Gastroesophageal sphincter (tissue), 4 donors: ENCODE measurements around the gene TLE7. TPM values are rescaled to one million over a fixed set of nuclear protein-coding genes. Genes with fewer than 3 reads are reported as not detected.

Source experiments
- ATAC-seq: fragments of 150-250 bp; one replicate; pipeline ENCODE4 v1.9.1; 2016; ENCODE audit warnings: mild to moderate bottlenecking, moderate library complexity
- H3K27ac ChIP-seq, 4 donors: fragments of 200-600 bp; sonication (generic) in 3 of 4; 1 replicate in 3 of 4; 2 replicates in 1 of 4; pipeline ENCODE4 v1.5.1; 2016 to 2019
- H3K27me3 ChIP-seq: fragments of 200-600 bp; sonication (generic); one replicate; pipeline ENCODE4 v1.5.1; 2019
- H3K36me3 ChIP-seq, 2 donors: fragments of 200-600 bp; sonication (generic); one replicate each; pipeline ENCODE4 v1.5.1; 2019; ENCODE audit warnings: control low read depth in 1 of 2
- H3K4me1 ChIP-seq, 3 donors: fragments of 200-600 bp; sonication (generic); 1 replicate in 2 of 3; 2 replicates in 1 of 3; pipeline ENCODE4 v1.5.1; 2016 to 2019; ENCODE audit warnings: control low read depth in 2 of 3
- H3K4me3 ChIP-seq, 2 donors: fragments of 200-600 bp; sonication (generic); one replicate each; pipeline ENCODE4 v1.5.1; 2019; ENCODE audit warnings: mild to moderate bottlenecking in 1 of 2, moderate library complexity in 1 of 2
- H3K9me3 ChIP-seq, 3 donors: fragments of 200-600 bp; sonication (generic); one replicate each; pipeline ENCODE4 v1.5.1; 2017 to 2019; ENCODE audit warnings: control low read depth in 2 of 3
- EP300 ChIP-seq: sonication (generic); formaldehyde crosslinking; IDR thresholded peaks from one replicate; pipeline ENCODE4 v1.6.1; 2017; ENCODE audit warnings: antibody characterized with exemption, mild to moderate bottlenecking
- POLR2A ChIP-seq, 2 donors: fragments of 450-650 bp; IDR thresholded peaks; one replicate each; pipeline ENCODE4 v1.6.1; 2017; ENCODE audit warnings: antibody characterized with exemption in 2 of 2, mild to moderate bottlenecking in 2 of 2, moderate library complexity in 1 of 2
- POLR2AphosphoS5 ChIP-seq: sonication (generic); formaldehyde crosslinking; IDR thresholded peaks from one replicate; pipeline ENCODE4 v1.6.1; 2017; ENCODE audit warnings: antibody characterized with exemption
- WGBS, 2 donors: methylation state at CpG; one replicate each; pipeline ENCODE4 v1.1.5; 2018; ENCODE audit warnings: low coverage in 1 of 2; 5-methylcytosine and 5-hydroxymethylcytosine counted together
- total RNA-seq, 4 donors: library from RNA; depleted of rRNA; stranded (reverse); fragments of >200 nt; gene quantifications; one replicate each; pipeline ENCODE4 v1.1.0, GENCODE V29; 2016
- TF ChIP-seq, protein P1 (sequence below), 4 experiments: fragments of 200-600 bp in 2 of 4; fragments of 450-650 bp in 2 of 4; sonication (generic) in 1 of 4; IDR thresholded peaks; one replicate each; pipeline ENCODE4 v1.5.1; 2017 to 2019; ENCODE audit warnings: antibody characterized with exemption in 4 of 4, mild to moderate bottlenecking in 2 of 4, moderate library complexity in 2 of 4

Gene TLE7
- total RNA-seq, 4 donors from 2014 or later: not detected

DNA sequence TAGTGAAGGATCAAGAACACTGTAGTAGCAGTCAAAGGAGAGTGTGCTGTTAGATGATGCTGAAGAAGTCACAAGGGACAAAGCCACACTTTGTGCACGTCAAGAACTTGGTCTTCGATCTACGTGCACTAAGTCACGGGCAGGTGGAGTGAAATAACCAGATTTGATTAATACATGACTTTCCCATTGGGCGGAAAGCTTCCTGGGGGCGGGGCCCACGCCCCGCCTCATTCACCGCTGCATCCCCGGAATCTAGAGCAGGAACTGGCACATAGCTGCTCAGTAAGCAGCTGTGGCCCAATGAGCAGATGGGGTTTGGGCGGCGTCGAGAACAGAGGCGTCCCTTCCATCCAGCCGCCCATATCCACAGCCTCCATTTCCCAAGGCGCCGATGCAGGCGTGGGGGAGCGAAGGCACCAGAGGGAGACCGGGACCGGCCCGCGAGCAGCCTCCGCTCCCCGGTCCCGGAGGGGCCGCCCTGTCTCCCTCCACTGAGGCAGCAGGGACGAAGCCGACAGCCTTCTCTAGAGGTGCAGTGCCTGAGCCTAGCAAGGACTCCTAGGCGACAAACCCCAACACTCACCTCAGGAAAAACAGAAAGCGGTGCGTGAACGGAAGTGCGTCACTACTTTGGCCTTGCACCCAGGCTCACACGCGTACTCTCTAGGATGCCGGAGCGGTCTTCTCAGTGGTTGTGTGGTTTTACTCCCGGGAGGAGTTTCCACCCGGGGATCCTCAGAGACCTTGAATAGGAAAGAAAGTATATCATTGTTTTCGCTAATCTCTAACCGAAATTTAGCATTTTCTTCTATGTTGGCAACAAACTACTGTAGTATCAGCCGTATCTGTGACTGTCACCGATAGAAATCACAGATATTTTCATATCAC is 42.4 kb upstream of the TLE7 start:
- 0% methylated on average over 9 to 17 of the region's 44 CpGs for WGBS, 2 donors
- H3K4me1 ChIP-seq: peaks cover 0 to 16% (median 4%) of the 10 kb centered on the region in 3 donors
- H3K36me3 ChIP-seq: peaks cover 0 to 13% of the 10 kb centered on the region in 2 donors
- peak overlapping the region; percentile 83 to 98 (median 97) for H3K27ac ChIP-seq
- H3K27me3 ChIP-seq: no peaks in the 10 kb centered on the region
- peak; percentile 96 for ATAC-seq
- no peaks in the 10 kb centered on the region for H3K9me3 ChIP-seq
- TF ChIP-seq POLR2A (IDR thresholded peaks at IDR 0.05) (peak; percentile 63 to 71), EP300 (no peak), POLR2AphosphoS5 (peak; percentile 92)
- TF ChIP-seq, protein P1, sequence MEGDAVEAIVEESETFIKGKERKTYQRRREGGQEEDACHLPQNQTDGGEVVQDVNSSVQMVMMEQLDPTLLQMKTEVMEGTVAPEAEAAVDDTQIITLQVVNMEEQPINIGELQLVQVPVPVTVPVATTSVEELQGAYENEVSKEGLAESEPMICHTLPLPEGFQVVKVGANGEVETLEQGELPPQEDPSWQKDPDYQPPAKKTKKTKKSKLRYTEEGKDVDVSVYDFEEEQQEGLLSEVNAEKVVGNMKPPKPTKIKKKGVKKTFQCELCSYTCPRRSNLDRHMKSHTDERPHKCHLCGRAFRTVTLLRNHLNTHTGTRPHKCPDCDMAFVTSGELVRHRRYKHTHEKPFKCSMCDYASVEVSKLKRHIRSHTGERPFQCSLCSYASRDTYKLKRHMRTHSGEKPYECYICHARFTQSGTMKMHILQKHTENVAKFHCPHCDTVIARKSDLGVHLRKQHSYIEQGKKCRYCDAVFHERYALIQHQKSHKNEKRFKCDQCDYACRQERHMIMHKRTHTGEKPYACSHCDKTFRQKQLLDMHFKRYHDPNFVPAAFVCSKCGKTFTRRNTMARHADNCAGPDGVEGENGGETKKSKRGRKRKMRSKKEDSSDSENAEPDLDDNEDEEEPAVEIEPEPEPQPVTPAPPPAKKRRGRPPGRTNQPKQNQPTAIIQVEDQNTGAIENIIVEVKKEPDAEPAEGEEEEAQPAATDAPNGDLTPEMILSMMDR (IDR thresholded peaks at IDR 0.05): no peak
- H3K4me3 ChIP-seq: peak overlapping the region; percentile 63 to 73

GRCh38 chr16:71482569-71482968 is 40.7 kb upstream of the TLE7 start:
- 69 to 92% methylated on average over 5 of the region's 5 CpGs for WGBS, 2 donors
- TF ChIP-seq, protein P1 (IDR thresholded peaks at IDR 0.05): no peak
- no peak for TF ChIP-seq POLR2A (IDR thresholded peaks at IDR 0.05)
- no peak for TF ChIP-seq EP300
- no peak for TF ChIP-seq POLR2AphosphoS5

GRCh38 chr16:71480956-71481355 is 39.1 kb upstream of the TLE7 start:
- 96% methylated on average over 2 of the region's 2 CpGs; no CpG with 5 or more reads in 1 of the 2 donors for WGBS, 2 donors

More at GRCh38 chr16:71482569-71482968, 40.7 kb upstream of the TLE7 start:
- H3K9me3 ChIP-seq: no peaks in the 10 kb centered on the region
- no peak overlapping the region for H3K27ac ChIP-seq
- H3K4me1 ChIP-seq: peaks cover 0 to 16% (median 4%) of the 10 kb centered on the region in 3 donors
- H3K36me3 ChIP-seq: peaks cover 0 to 26% of the 10 kb centered on the region in 2 donors
- no peak overlapping the region for H3K4me3 ChIP-seq
- no peaks in the 10 kb centered on the region for H3K27me3 ChIP-seq
- no peak for ATAC-seq

DNA sequence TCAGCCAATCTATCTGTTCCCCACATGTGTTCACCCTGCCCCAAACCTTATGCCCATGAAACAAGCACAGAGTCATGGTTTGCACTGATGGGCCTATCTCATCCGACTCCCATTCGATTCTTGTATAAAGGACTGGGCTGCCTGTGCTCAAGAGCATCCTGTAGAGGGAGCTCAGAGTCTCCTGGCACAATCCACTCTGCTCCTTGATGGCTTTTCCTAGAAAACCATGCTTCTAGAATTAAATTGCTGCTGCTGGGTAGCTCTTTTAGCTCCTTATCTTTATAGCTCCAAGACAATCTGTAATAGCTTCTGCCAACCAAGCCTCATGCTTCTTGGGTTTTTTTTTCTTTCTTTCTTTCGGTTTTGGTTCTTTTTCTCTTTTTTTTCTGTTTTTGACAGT is 37.6 kb upstream of the TLE7 start:
- Histone ChIP-seq H3K9me3 (no peaks in the 10 kb centered on the region), H3K36me3 (peaks cover 0 to 58% of the 10 kb centered on the region in 2 donors), H3K27ac (no peak overlapping the region), H3K4me3 (no peak overlapping the region), H3K27me3 (no peaks in the 10 kb centered on the region), H3K4me1 (peaks cover 0 to 11% (median 4%) of the 10 kb centered on the region in 3 donors)
- 44 to 46% methylated on average over 3 of the region's 3 CpGs for WGBS, 2 donors
- no peak for ATAC-seq
- TF ChIP-seq, protein P1 (IDR thresholded peaks at IDR 0.05): no peak
- TF ChIP-seq POLR2A (IDR thresholded peaks at IDR 0.05) (no peak), POLR2AphosphoS5 (no peak), EP300 (no peak)

More at GRCh38 chr16:71480956-71481355, 39.1 kb upstream of the TLE7 start:
- peaks cover 0 to 16% (median 4%) of the 10 kb centered on the region in 3 donors for H3K4me1 ChIP-seq
- TF ChIP-seq POLR2AphosphoS5: no peak
- TF ChIP-seq EP300: no peak
- peaks cover 0 to 43% of the 10 kb centered on the region in 2 donors for H3K36me3 ChIP-seq
- H3K27ac ChIP-seq: no peak overlapping the region
- H3K27me3 ChIP-seq: no peaks in the 10 kb centered on the region
- ATAC-seq: no peak
- H3K9me3 ChIP-seq: no peaks in the 10 kb centered on the region
- H3K4me3 ChIP-seq: no peak overlapping the region

DNA sequence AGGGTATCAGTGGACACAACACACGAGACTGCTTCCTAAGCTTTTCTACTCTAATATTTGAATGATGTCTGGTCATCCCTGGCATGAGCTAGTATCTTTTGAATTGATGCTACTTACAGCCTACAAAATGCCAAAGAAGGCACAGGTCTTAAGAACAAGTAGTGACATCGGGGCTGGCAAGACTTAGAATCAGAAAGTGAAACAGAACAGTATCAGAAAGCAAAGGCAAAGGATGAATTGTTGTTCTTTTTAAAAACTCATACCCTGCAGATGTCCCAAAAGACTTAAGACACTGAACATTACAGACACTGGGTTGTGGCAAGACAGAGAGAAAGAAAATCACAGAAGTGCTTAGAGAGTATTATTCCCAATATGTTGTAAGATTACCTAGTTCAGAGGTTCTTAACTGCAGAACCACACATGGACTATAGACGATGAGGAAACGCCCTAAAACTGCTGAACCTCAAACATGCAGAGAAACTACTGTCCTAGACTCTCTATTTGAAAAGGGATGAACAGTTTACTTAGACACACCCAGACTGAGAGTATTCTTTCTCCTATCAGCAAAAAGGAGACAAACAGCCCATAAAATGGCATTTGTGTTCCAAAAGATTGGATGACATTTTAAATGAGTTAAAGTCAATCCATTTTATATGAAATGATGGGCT is 34.7 kb upstream of the TLE7 start:
- Histone ChIP-seq H3K4me3 (no peak overlapping the region), H3K27me3 (no peaks in the 10 kb centered on the region), H3K4me1 (no peaks in the 10 kb centered on the region), H3K27ac (no peak overlapping the region), H3K36me3 (peaks cover 0 to 84% of the 10 kb centered on the region in 2 donors), H3K9me3 (no peaks in the 10 kb centered on the region)
- TF ChIP-seq POLR2A (IDR thresholded peaks at IDR 0.05) (no peak), POLR2AphosphoS5 (no peak), EP300 (no peak)
- TF ChIP-seq, protein P1 (IDR thresholded peaks at IDR 0.05): no peak
- ATAC-seq: no peak
- WGBS, 2 donors: 90 to 100% methylated on average over 3 to 4 of the region's 4 CpGs
